GM12878 (cell line): ENCODE measurements around the gene C2CD4D. TPM values are rescaled to one million over a fixed set of nuclear protein-coding genes. Genes with fewer than 3 reads are reported as not detected.

ENCODE experiments used
- ATAC-seq: fragments of 200-7000 bp; cut with Tn5 transposase; 3 replicates; pipeline ENCODE4 v1.9.1; 2020; ENCODE audit warnings: mild to moderate bottlenecking, moderate library complexity
- BruUV-seq: library from RNA; stranded (reverse); fragments of 400-500 nt; replicated peaks from 2 replicates; lab custom pipeline; 2021; lab: Mats Ljungman, UMichigan
- CTCF ChIA-PET: fragments of 300-600 bp; sonication (Branson Sonifier 250); formaldehyde crosslinking; extraction: SDS; loops from one replicate; lab custom pipeline; 2021; ENCODE audit warnings: inconsistent platforms; lab: Yijun Ruan, JAX
- POLR2A ChIA-PET: fragments of 350-600 bp; formaldehyde crosslinking; extraction: SDS; loops from one replicate; lab custom pipeline; 2021; ENCODE audit warnings: inconsistent platforms; lab: Charles Lee
- RAD21 ChIA-PET: fragments of 300-600 bp; sonication (Branson Sonifier 250); formaldehyde crosslinking; loops from one replicate; lab custom pipeline; 2023; ENCODE audit warnings: antibody characterized with exemption; ENCODE audit not compliant: unreplicated experiment; lab: Charles Lee
- SMC1A ChIA-PET: fragments of 300-600 bp; sonication (Branson Sonifier 250); formaldehyde crosslinking; loops from one replicate; lab custom pipeline; 2023; ENCODE audit not compliant: unreplicated experiment, uncharacterized antibody; lab: Charles Lee
- DNase-seq: peaks from one replicate; pipeline ENCODE4 v3.0.0-alpha.2; 2011; ENCODE audit warnings: low read depth, low spot score
- FAIRE-seq: peaks from 3 replicates; lab custom pipeline; 2011; peaks lifted over from hg19 to GRCh38; lab: Jason Lieb, UNC
- H2AFZ ChIP-seq: 2 replicates; pipeline ENCODE4 v1.6.0; 2011; ENCODE audit warnings: low read depth, low read length, control low read depth; ENCODE audit not compliant: control insufficient read depth
- H3K27ac ChIP-seq: 2 replicates; pipeline ENCODE4 v1.5.1; 2011; ENCODE audit warnings: control low read depth; ENCODE audit not compliant: control insufficient read depth, insufficient read depth
- H3K27me3 ChIP-seq, 2 experiments: replicated peaks in 1 of 2; 2 replicates each; pipeline versions ENCODE4 v1.6.0 to v1.6.1; 2011; ENCODE audit warnings: low read length in 1 of 2; ENCODE audit not compliant: control insufficient read depth in 2 of 2, insufficient read depth in 2 of 2
- H3K36me3 ChIP-seq, 2 experiments: 2 replicates each; pipeline ENCODE4 v1.5.1; 2011; ENCODE audit warnings: low read length in 1 of 2; ENCODE audit not compliant: control insufficient read depth in 2 of 2, insufficient read depth in 2 of 2
- H3K4me1 ChIP-seq: 2 replicates; pipeline ENCODE4 v1.6.1; 2011; ENCODE audit warnings: mild to moderate bottlenecking, low read length, moderate library complexity, mixed read lengths; ENCODE audit not compliant: control insufficient read depth, insufficient read depth
- H3K4me2 ChIP-seq: 2 replicates; pipeline ENCODE4 v1.6.0; 2011; ENCODE audit warnings: control low read depth; ENCODE audit not compliant: control insufficient read depth, insufficient read depth
- H3K4me3 ChIP-seq: fragments of 200-600 bp; sonication (generic); 2 replicates; pipeline ENCODE4 v1.5.1; 2016
- H3K79me2 ChIP-seq: 2 replicates; pipeline ENCODE4 v1.6.0; 2011; ENCODE audit warnings: low read length; ENCODE audit not compliant: control insufficient read depth, insufficient read depth
- H3K9ac ChIP-seq: 2 replicates; pipeline ENCODE4 v1.8.0; 2011; ENCODE audit warnings: low read length, control low read depth, mixed read lengths; ENCODE audit not compliant: control insufficient read depth, insufficient read depth
- H3K9me3 ChIP-seq: replicated peaks from 3 replicates; pipeline ENCODE4 v1.5.1; 2011; ENCODE audit warnings: mild to moderate bottlenecking, low read length; ENCODE audit not compliant: control insufficient read depth, insufficient read depth
- H4K20me1 ChIP-seq: 2 replicates; pipeline ENCODE4 v1.6.0; 2011; ENCODE audit not compliant: control insufficient read depth, insufficient read depth
- ATF7 ChIP-seq: fragments of 450-650 bp; IDR thresholded peaks from 2 replicates; pipeline ENCODE4 v1.6.1; 2016; ENCODE audit warnings: low read depth, mild to moderate bottlenecking
- CREB1 ChIP-seq: IDR thresholded peaks from 2 replicates; pipeline ENCODE4 v1.6.1; 2012; ENCODE audit warnings: low read depth, mild to moderate bottlenecking, inconsistent platforms
- EZH2 ChIP-seq: IDR thresholded peaks from 2 replicates; pipeline ENCODE4 v1.6.1; 2012; ENCODE audit warnings: low read depth, mild to moderate bottlenecking, control low read depth, inconsistent platforms, low read length, borderline replicate concordance; ENCODE audit not compliant: control insufficient read depth
- GABPA ChIP-seq: IDR thresholded peaks from 2 replicates; pipeline ENCODE4 v1.6.1; 2014; ENCODE audit warnings: antibody characterized with exemption, low read depth, mild to moderate bottlenecking, inconsistent platforms
- GATAD2B ChIP-seq: fragments of 450-650 bp; conservative IDR thresholded peaks from 2 replicates; pipeline ENCODE4 v1.6.1; 2017; ENCODE audit warnings: low read depth, mild to moderate bottlenecking, moderate library complexity
- HDGF ChIP-seq: fragments of 450-650 bp; IDR thresholded peaks from 2 replicates; pipeline ENCODE4 v1.6.1; 2016; ENCODE audit warnings: antibody characterized with exemption
- NFXL1 ChIP-seq: fragments of 450-650 bp; IDR thresholded peaks from 2 replicates; pipeline ENCODE4 v1.6.1; 2017; ENCODE audit warnings: antibody characterized with exemption, mild to moderate bottlenecking, borderline replicate concordance
- NFYA ChIP-seq: IDR thresholded peaks from 2 replicates; pipeline ENCODE4 v1.6.1; 2011; ENCODE audit warnings: low read depth, mild to moderate bottlenecking, low read length, improper control_type of control experiment, borderline replicate concordance
- RELA ChIP-seq: fragments of 450-650 bp; IDR thresholded peaks from 2 replicates; pipeline ENCODE4 v1.8.0; 2014; ENCODE audit warnings: borderline replicate concordance; ENCODE audit not compliant: partially characterized antibody
- SIX5 ChIP-seq: IDR thresholded peaks from 2 replicates; pipeline ENCODE4 v1.6.1; 2011; ENCODE audit warnings: mild to moderate bottlenecking, low read depth, low read length, moderate library complexity; ENCODE audit not compliant: severe bottlenecking
- TCF12 ChIP-seq: IDR thresholded peaks from 2 replicates; pipeline ENCODE4 v1.6.1; 2011; ENCODE audit warnings: low read depth, mild to moderate bottlenecking, low read length
- WGBS: methylation state at CpG from one replicate; pipeline ENCODE4 v1.1.6; 2016; ENCODE audit warnings: low lambda C conversion rate; ENCODE audit not compliant: insufficient replicate concordance, insufficient coverage; ENCODE audit errors: missing lambda C conversion rate; 5-methylcytosine and 5-hydroxymethylcytosine counted together
- in situ Hi-C: fragments of 300-500 bp; cut with MboI; formaldehyde crosslinking; loops from 9 replicates; pipeline ENCODE4 v1.14.3; 2018; ENCODE audit warnings: mixed read lengths
- intact Hi-C: fragments of 100-400 bp; cut with micrococcal nuclease; formaldehyde crosslinking; loops from one replicate; pipeline ENCODE4 v1.14.2; 2022; ENCODE audit not compliant: unreplicated experiment
- polyA plus RNA-seq, 11 experiments: library from polyadenylated mRNA; depleted of rRNA in 4 of 11; unstranded in 6 of 11; stranded (reverse) in 5 of 11; fragments of >200 nt; fragmentation: Nextera tagmentation in 4 of 11; fragmentation: Illumina TruSeq in 1 of 11; extraction: Ambion mirVana in 4 of 11; extraction: Trizol in 1 of 11; gene quantifications; 1 replicate in 1 of 11; 2 replicates in 10 of 11; pipeline versions ENCODE4 v1.2.1 to v1.2.3, GENCODE V29; 2011 to 2016; ENCODE audit warnings: inconsistent platforms in 2 of 11, missing spikeins in 2 of 11, low read depth in 1 of 11
- total RNA-seq, 4 experiments: library from RNA; depleted of rRNA in 3 of 4; stranded (reverse); fragments of >200 nt in 3 of 4; fragmentation: Illumina TruSeq in 1 of 4; extraction: Trizol in 1 of 4; gene quantifications; 2 replicates each; pipeline versions ENCODE4 v1.2.1 to v1.2.3, GENCODE V29; 2013 to 2021
- TF ChIP-seq, protein P1 (sequence below): fragments of 450-650 bp; IDR thresholded peaks from 2 replicates; pipeline ENCODE4 v1.6.1; 2018; ENCODE audit warnings: mild to moderate bottlenecking, low read depth, moderate library complexity; ENCODE audit not compliant: partially characterized antibody
- TF ChIP-seq, protein P2 (sequence below): IDR thresholded peaks from 2 replicates; pipeline ENCODE4 v1.6.1; 2012; ENCODE audit warnings: mild to moderate bottlenecking, low read depth, low read length
- TF ChIP-seq, protein P3 (sequence below): fragments of 450-650 bp; IDR thresholded peaks from 2 replicates; pipeline ENCODE4 v1.6.1; 2017; ENCODE audit warnings: mild to moderate bottlenecking
- TF ChIP-seq, protein P4 (sequence below): fragments of 450-650 bp; IDR thresholded peaks from 2 replicates; pipeline ENCODE4 v1.6.1; 2017; ENCODE audit warnings: mild to moderate bottlenecking, low read depth, inconsistent platforms; ENCODE audit not compliant: poor library complexity, severe bottlenecking

The C2CD4D gene
- total and polyA plus RNA-seq, 10 of the 15 experiments (the other 5 are each of a cell fraction or from before 2014, with no cell fraction given), result 0.03 to 0.67 (median 0.13) TPM; not detected in 4

DNA sequence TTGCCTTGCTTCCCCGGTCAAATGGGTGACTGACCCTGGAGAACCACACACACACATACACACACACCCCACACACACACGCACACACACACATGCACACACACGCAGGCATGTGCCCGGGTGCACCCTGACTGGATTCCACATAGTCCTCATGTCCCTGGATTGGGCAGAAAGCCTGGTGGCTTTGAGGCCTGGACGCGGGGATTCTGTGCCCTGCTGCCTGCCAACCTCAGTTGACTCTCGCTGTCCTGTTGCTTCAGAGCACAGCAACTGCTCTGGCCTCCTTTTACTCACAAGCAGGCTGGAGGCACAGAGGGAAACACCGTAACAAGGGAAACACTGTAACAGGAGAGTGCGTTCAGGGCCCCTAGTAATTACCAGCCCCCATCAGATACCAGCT is 14.4 kb downstream of the C2CD4D start:
- Histone ChIP-seq H3K4me1 (peaks cover 10% of the 10 kb centered on the region), H3K4me2 (no peak overlapping the region), H3K36me3 (no peaks in the 10 kb centered on the region), H3K9ac (no peak overlapping the region), H3K27ac (no peak overlapping the region), H2AFZ (no peak overlapping the region), H3K9me3 (no peaks in the 10 kb centered on the region), H4K20me1 (no peaks in the 10 kb centered on the region), H3K27me3 (no peaks in the 10 kb centered on the region), H3K4me3 (no peak overlapping the region), H3K79me2 (no peaks in the 10 kb centered on the region)
- 66% methylated on average over 9 of the region's 9 CpGs for WGBS
- ATAC-seq, result no peak
- no TSS peak for BruUV-seq
- ChIA-PET CTCF (no interaction called here), POLR2A (no interaction called here), RAD21 (no interaction called here), SMC1A (no interaction called here)
- no peak for FAIRE-seq
- intact Hi-C loops, result loop anchor here (2.0 kb wide), 1 partner anchor 28 kb away; the partner anchor contains the start of gene THEM5
- in situ Hi-C loops, result no loop called here
- DNase-seq, result no peak
- TF ChIP-seq GATAD2B, result no peak
- no peak for TF ChIP-seq EZH2
- no peak for TF ChIP-seq SIX5
- TF ChIP-seq NFYA, result no peak
- no peak for TF ChIP-seq ATF7
- TF ChIP-seq, protein P1, sequence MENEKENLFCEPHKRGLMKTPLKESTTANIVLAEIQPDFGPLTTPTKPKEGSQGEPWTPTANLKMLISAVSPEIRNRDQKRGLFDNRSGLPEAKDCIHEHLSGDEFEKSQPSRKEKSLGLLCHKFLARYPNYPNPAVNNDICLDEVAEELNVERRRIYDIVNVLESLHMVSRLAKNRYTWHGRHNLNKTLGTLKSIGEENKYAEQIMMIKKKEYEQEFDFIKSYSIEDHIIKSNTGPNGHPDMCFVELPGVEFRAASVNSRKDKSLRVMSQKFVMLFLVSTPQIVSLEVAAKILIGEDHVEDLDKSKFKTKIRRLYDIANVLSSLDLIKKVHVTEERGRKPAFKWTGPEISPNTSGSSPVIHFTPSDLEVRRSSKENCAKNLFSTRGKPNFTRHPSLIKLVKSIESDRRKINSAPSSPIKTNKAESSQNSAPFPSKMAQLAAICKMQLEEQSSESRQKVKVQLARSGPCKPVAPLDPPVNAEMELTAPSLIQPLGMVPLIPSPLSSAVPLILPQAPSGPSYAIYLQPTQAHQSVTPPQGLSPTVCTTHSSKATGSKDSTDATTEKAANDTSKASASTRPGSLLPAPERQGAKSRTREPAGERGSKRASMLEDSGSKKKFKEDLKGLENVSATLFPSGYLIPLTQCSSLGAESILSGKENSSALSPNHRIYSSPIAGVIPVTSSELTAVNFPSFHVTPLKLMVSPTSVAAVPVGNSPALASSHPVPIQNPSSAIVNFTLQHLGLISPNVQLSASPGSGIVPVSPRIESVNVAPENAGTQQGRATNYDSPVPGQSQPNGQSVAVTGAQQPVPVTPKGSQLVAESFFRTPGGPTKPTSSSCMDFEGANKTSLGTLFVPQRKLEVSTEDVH, result no peak
- TF ChIP-seq RELA, result no peak
- TF ChIP-seq HDGF, result no peak
- no peak for TF ChIP-seq CREB1
- TF ChIP-seq, protein P2, sequence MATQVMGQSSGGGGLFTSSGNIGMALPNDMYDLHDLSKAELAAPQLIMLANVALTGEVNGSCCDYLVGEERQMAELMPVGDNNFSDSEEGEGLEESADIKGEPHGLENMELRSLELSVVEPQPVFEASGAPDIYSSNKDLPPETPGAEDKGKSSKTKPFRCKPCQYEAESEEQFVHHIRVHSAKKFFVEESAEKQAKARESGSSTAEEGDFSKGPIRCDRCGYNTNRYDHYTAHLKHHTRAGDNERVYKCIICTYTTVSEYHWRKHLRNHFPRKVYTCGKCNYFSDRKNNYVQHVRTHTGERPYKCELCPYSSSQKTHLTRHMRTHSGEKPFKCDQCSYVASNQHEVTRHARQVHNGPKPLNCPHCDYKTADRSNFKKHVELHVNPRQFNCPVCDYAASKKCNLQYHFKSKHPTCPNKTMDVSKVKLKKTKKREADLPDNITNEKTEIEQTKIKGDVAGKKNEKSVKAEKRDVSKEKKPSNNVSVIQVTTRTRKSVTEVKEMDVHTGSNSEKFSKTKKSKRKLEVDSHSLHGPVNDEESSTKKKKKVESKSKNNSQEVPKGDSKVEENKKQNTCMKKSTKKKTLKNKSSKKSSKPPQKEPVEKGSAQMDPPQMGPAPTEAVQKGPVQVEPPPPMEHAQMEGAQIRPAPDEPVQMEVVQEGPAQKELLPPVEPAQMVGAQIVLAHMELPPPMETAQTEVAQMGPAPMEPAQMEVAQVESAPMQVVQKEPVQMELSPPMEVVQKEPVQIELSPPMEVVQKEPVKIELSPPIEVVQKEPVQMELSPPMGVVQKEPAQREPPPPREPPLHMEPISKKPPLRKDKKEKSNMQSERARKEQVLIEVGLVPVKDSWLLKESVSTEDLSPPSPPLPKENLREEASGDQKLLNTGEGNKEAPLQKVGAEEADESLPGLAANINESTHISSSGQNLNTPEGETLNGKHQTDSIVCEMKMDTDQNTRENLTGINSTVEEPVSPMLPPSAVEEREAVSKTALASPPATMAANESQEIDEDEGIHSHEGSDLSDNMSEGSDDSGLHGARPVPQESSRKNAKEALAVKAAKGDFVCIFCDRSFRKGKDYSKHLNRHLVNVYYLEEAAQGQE, result no peak
- no peak for TF ChIP-seq NFXL1
- TF ChIP-seq, protein P3, sequence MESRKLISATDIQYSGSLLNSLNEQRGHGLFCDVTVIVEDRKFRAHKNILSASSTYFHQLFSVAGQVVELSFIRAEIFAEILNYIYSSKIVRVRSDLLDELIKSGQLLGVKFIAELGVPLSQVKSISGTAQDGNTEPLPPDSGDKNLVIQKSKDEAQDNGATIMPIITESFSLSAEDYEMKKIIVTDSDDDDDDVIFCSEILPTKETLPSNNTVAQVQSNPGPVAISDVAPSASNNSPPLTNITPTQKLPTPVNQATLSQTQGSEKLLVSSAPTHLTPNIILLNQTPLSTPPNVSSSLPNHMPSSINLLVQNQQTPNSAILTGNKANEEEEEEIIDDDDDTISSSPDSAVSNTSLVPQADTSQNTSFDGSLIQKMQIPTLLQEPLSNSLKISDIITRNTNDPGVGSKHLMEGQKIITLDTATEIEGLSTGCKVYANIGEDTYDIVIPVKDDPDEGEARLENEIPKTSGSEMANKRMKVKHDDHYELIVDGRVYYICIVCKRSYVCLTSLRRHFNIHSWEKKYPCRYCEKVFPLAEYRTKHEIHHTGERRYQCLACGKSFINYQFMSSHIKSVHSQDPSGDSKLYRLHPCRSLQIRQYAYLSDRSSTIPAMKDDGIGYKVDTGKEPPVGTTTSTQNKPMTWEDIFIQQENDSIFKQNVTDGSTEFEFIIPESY, result no peak
- no peak for TF ChIP-seq GABPA
- TF ChIP-seq TCF12, result no peak
- TF ChIP-seq, protein P4, sequence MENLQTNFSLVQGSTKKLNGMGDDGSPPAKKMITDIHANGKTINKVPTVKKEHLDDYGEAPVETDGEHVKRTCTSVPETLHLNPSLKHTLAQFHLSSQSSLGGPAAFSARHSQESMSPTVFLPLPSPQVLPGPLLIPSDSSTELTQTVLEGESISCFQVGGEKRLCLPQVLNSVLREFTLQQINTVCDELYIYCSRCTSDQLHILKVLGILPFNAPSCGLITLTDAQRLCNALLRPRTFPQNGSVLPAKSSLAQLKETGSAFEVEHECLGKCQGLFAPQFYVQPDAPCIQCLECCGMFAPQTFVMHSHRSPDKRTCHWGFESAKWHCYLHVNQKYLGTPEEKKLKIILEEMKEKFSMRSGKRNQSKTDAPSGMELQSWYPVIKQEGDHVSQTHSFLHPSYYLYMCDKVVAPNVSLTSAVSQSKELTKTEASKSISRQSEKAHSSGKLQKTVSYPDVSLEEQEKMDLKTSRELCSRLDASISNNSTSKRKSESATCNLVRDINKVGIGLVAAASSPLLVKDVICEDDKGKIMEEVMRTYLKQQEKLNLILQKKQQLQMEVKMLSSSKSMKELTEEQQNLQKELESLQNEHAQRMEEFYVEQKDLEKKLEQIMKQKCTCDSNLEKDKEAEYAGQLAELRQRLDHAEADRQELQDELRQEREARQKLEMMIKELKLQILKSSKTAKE, result no peak
